HTR-8/SVneo (cell line): ENCODE measurements around the gene RALGAPA2.
A peak's percentile ranks its signal among the peaks of the same experiment; 100 is the strongest.

Experiments used
- DNase-seq: peaks from one replicate; pipeline ENCODE4 v3.0.0; 2011; ENCODE audit warnings: low spot score, mixed read lengths; ENCODE audit not compliant: insufficient read length
- FAIRE-seq: peaks from 2 replicates; lab custom pipeline; 2011; peaks lifted over from hg19 to GRCh38; lab: Jason Lieb, UNC

Gene RALGAPA2

DNA sequence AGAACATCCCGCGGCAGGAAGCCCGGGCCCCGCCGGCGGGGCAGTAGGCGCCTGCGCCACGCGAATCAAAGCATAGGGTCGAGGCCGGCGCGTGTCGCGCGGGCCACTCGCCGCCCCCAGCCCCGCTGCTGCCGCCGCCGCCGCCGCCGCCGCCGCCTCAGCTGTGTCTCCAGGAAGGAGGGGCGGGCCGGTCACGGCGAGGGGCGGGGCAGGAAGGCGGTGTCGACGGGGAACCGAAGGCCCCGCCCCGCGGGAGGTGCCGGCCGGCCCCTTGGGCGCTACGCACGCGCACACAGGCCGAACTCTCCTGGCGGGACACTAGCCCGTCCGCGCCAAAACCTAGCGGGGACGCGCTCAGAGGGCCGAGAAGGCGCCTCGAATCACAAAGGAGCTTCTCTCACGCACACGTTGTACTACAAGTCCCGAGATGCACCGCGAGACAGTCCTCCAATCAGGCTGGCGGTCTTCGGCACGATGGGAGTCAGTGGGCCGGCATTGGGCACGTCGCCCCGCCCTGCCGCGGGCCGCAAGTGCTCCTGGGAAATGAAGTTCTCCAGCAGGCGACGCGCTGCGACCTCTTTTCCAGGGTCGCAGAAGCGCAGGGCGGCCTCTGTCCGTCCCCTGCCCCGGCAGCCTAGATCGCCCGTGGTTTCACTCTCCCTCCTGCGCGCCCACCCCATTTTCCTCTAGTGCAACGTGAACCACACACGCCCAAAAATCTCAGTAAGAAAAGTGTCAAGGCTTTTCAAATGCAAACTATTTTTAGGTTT, at the start of gene RALGAPA2:
Gene RALGAPA2, minus strand, starts transcription at position 171 of the 770 bp plus-strand sequence. Its CDS starts 164 bp downstream, at position 7.
- FAIRE-seq: peak; percentile 97
- DNase-seq: peak; percentile 95

DNA sequence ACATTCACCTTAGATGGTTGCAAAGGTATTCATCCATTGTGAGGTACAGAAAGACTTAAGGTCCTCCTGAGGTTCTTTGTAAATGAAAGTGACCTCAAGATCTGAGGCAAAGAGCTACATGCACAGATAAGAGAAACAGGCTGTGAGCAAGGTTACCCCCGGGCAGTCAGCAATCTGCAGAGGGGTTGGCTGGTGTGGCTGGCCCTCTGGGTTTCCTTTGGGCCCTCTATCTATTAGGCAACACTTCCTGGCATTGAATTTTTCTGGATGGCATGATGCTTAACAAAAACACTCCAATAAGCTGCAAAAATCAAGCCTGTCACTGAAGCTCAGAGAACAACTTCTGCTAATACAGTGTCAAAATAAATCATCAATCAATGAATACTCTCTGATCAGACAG, 48.9 kb upstream of the RALGAPA2 start:
- DNase-seq: no peak

GRCh38 chr20:20759132-20759531, 46.7 kb upstream of the RALGAPA2 start:
- DNase-seq (no peak), FAIRE-seq (no peak)

More for the DNA sequence above, 48.9 kb upstream of the RALGAPA2 start:
- FAIRE-seq: no peak

GRCh38 chr20:20755674-20756319, 43.4 kb upstream of the RALGAPA2 start:
- FAIRE-seq (no peak), DNase-seq (no peak)

GRCh38 chr20:20755231-20755630, 42.8 kb upstream of the RALGAPA2 start:
- DNase-seq (no peak), FAIRE-seq (no peak)

GRCh38 chr20:20754714-20755113, 42.3 kb upstream of the RALGAPA2 start:
- FAIRE-seq: no peak
- no peak for DNase-seq

DNA sequence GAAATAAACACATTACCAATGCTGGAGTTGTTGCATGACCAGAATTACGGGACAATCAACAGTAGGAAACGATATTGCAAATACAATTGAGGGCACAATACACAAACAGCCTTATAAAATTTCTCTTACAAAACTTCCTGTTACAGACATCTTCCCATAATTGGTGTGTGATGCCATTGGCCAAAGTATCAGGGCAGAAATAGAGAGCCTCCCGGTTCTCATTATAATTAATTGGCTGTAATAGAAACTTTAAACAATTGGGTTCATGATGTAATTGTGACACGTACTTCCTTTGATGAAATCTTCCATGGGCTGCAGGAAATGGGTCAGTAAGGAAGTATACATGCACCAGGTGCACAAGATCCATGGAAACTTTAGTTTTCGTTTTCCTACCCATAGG, 40.3 kb upstream of the RALGAPA2 start:
- no peak for FAIRE-seq
- no peak for DNase-seq

- no peak for DNase-seq
These were observed 34.9 kb upstream of the RALGAPA2 start for GRCh38 chr20:20747298-20747697.

DNA sequence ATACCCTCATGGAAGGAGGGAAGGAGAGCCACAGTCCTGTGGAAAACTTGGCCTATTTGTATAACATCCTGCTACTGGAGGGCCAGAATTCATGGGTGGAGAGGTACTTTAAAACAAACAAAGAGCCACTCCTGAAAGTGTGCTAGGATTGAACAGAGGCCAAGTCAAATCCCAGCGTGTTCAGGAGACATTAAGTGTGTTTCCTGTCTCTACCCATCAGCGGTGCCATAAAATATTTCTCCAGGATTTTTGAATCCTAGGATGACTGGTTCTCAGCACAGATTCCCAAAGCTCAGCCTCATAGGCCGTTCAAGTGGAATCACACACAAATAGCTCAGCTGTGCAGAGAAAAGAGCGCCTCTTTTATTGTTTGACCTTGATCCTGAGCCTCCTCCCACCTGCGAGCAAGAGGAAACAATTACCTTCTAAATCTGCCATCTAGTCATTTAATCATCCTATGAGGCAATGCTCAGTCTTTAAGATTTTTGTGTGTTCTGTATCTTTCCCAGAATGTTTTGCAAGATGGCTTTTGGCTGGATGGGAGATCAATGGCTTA, 31.8 kb upstream of the RALGAPA2 start:
- no peak for DNase-seq
- no peak for FAIRE-seq

More at GRCh38 chr20:20747298-20747697, 34.9 kb upstream of the RALGAPA2 start:
- no peak for FAIRE-seq

DNA sequence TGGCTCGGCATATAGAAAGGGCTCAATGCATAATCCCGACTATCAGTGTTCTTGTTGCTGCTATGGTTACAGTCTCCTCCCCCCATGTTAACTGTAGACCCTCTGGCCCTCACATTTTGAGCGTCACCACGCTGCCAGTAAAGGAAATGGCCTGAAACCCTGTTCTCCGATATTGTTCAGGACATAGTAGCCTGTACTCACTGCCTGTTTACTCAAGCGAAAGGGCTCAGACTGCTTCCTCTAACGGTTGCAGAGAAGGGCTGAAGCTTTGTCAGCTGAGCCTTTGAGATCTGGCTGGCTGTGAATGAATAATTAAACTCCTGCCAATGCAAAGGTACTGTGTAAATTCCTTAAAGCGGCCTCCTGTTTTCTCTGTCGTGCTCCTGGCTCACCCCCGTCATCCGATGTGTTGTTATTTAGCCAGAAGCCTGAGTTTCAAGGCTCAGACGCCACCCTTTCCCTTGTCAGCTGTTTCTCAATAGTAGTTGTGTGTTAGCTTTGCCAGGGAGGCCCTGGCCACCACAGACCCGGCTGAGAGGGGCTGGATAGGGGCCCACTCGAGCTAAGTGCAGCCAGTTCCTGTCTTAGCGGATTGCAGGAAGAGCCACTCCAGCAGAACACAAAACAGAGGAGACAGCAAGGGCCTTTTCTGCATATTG, 31.2 kb upstream of the RALGAPA2 start:
- no peak for DNase-seq
- FAIRE-seq: no peak

DNA sequence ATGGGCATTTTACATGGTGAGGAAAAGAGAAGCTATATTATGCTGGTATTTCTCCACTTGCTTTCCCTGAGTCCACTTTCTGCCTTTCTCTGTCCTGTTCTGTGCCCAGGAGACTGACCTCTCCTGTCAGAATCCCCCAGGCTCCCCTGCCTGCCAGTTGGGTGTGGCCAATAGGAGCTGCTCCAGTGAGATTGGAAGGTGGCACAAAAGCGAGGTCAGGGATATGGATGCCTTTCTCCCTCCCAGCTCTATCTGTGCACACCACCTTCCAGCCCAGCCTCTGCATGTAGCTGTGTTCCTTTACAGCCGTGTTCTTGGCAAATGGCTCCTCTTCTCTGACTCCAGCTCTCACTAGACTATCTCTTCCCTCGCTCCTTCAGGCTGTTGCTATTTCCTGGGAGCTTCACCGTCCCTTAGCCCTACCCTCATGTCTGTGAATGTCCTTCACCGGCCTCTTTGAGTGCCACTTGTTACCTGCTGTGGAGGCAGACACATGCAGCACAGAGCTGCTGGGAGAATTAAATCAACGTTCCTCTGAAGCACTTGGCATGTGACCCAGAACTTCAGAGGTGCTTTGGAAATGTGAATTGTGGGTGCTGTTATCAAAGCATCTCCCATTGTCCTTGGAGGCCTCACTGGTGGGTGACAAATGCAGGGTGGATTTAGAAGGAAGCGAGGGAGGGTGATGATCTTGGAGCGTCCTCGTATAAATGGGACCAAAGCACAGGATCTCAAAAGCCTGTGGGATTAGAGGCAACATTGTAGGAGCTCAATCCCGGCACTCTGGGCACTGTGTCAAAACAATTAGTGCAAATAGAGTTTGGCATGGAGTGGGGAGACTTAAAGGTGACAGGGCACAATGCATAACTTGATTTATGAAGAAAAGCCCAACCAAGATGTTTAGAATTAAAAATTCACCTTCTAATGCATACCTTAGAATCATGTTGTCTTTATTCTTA, 28.9 kb upstream of the RALGAPA2 start:
- FAIRE-seq (no peak), DNase-seq (no peak)

DNA sequence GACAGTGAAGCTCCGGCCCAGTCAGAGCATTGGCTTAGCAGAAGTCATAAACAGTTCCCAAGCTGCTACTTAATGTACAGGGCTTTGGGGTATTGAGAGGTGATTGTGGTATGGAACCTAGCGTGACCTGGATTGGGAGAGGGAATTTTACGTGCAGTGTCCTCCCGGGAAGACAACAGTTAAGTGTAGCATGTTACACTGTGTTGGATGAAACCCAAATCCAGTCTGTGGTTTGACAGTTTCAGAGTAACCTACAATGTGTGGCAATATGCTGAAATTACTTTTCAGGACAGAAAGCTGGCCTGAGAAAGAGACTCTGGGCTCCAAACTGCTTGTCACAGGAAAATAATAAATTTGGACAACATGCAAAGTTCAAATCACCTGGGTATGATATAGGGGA, 28.1 kb upstream of the RALGAPA2 start:
- no peak for DNase-seq

GRCh38 chr20:20737158-20737557, 24.7 kb upstream of the RALGAPA2 start:
- DNase-seq: no peak
- FAIRE-seq: no peak

More for the DNA sequence above, 28.1 kb upstream of the RALGAPA2 start:
- FAIRE-seq: no peak

GRCh38 chr20:20736303-20736702, 23.9 kb upstream of the RALGAPA2 start:
- FAIRE-seq (no peak), DNase-seq (no peak)

DNA sequence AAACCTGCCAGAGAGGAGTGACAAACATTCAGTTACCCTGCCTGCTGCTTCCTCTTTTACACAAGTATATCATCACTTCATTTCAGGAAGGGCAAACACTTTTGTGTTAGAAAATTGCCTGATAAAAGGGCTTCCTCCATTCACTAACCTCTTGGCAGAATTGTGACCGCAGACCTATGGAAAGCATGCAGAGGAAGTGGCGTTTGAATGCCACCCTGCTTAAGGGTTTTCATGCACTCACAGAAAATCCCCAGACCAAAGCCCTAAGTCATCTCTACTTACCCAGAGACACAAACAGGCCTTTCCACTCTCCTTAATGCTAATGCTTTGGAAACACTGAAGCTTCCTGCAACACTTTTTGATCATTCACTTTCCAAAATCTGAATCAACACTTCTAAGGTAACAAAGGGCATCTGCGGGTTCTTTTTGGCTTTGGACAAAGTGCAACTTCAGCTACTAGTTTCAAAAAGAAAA, 22.1 kb upstream of the RALGAPA2 start:
- DNase-seq (no peak), FAIRE-seq (no peak)

GRCh38 chr20:20733943-20734342, 21.5 kb upstream of the RALGAPA2 start:
- FAIRE-seq (no peak), DNase-seq (no peak)

DNA sequence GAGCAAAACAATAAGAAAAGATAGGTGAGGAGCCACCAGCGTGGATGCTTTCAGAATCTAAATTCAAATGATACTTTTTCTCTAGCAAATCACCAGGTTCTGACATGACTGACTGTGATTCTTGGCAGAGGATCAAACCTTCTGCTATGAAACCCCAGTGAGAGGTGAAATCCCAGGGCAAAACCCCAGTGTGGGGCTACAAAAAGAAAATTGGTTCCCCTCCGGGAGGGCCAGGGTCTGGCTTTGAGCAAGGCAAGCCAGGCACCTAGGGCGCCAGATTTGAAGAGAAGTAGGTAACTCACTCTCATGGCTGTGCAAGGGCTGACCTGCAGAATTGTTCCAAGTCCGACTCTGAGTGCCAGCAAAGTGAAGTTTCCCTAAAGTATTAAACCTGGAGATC, 20.2 kb upstream of the RALGAPA2 start:
- FAIRE-seq (no peak), DNase-seq (no peak)

- FAIRE-seq: no peak
- DNase-seq: no peak
These were observed 19.5 kb upstream of the RALGAPA2 start for GRCh38 chr20:20731945-20732296.
